ENCODE data around the gene ACSS1.

The ACSS1 gene

GRCh38 chr20:25064561-25065071 lies 6.7 kb upstream of the ACSS1 start:
- Histone ChIP-seq H3K4me3 (ENCODE audit: low read depth, low read length) (no peak overlapping the region), H3K36me3 (replicated peaks) (no peaks in the 10 kb centered on the region), H3K27ac (no peak overlapping the region), H3K27me3 (replicated peaks) (peaks cover 31% of the 10 kb centered on the region)
- no peak for DNase-seq
- TF ChIP-seq CTCF (IDR thresholded peaks at IDR 0.05; ENCODE audit: low read depth, low read length, missing control alignments) = no peak
- in situ Hi-C loops (cut with HindIII; ENCODE audit: low pct_ligation_motif_present, low sequenced_read_pairs) = no loop called here

- DNase-seq = no peak
- in situ Hi-C loops (cut with HindIII; ENCODE audit: low pct_ligation_motif_present, low sequenced_read_pairs) = no loop called here
- Histone ChIP-seq H3K4me3 (ENCODE audit: low read depth, low read length) (no peak overlapping the region), H3K27ac (no peak overlapping the region), H3K27me3 (replicated peaks) (peaks cover 30% of the 10 kb centered on the region), H3K36me3 (replicated peaks) (no peaks in the 10 kb centered on the region)
- no peak for TF ChIP-seq CTCF (IDR thresholded peaks at IDR 0.05; ENCODE audit: low read depth, low read length, missing control alignments)
These were observed 6.0 kb upstream of the ACSS1 start for GRCh38 chr20:25063981-25064380.

- H3K27ac ChIP-seq = no peak overlapping the region
- no peak for DNase-seq
- peaks cover 32% of the 10 kb centered on the region for H3K27me3 ChIP-seq (replicated peaks)
- no peaks in the 10 kb centered on the region for H3K36me3 ChIP-seq (replicated peaks)
- H3K4me3 ChIP-seq (ENCODE audit: low read depth, low read length) = no peak overlapping the region
- no peak for TF ChIP-seq CTCF (IDR thresholded peaks at IDR 0.05; ENCODE audit: low read depth, low read length, missing control alignments)
- in situ Hi-C loops (cut with HindIII; ENCODE audit: low pct_ligation_motif_present, low sequenced_read_pairs) = no loop called here
These were observed 5.6 kb upstream of the ACSS1 start for GRCh38 chr20:25063546-25063945.

GRCh38 chr20:25062841-25063240 lies 4.9 kb upstream of the ACSS1 start:
- no peak overlapping the region for H3K27ac ChIP-seq
- no peaks in the 10 kb centered on the region for H3K36me3 ChIP-seq (replicated peaks)
- no peak overlapping the region for H3K4me3 ChIP-seq (ENCODE audit: low read depth, low read length)
- H3K27me3 ChIP-seq (replicated peaks) = peaks cover 35% of the 10 kb centered on the region
- TF ChIP-seq CTCF (IDR thresholded peaks at IDR 0.05; ENCODE audit: low read depth, low read length, missing control alignments) = no peak
- no peak for DNase-seq
- in situ Hi-C loops (cut with HindIII; ENCODE audit: low pct_ligation_motif_present, low sequenced_read_pairs) = no loop called here

- in situ Hi-C loops (cut with HindIII; ENCODE audit: low pct_ligation_motif_present, low sequenced_read_pairs) = no loop called here
- no peak for DNase-seq
- TF ChIP-seq CTCF (IDR thresholded peaks at IDR 0.05; ENCODE audit: low read depth, low read length, missing control alignments) = no peak
- Histone ChIP-seq H3K27me3 (replicated peaks) (peaks cover 35% of the 10 kb centered on the region), H3K36me3 (replicated peaks) (no peaks in the 10 kb centered on the region), H3K4me3 (ENCODE audit: low read depth, low read length) (no peak overlapping the region), H3K27ac (no peak overlapping the region)
These were observed 4.0 kb upstream of the ACSS1 start for GRCh38 chr20:25061821-25062530.
